ENCODE measurements around the gene LMCD1. TPM values are rescaled to one million over a fixed set of nuclear protein-coding genes. Genes with fewer than 3 reads are reported as not detected.

The LMCD1 gene
- total and polyA plus RNA-seq, 4 experiments from 2014 or later = 0.53 to 2.2 (median 1.3) TPM

GRCh38 chr3:8458238-8458661 lies 43.4 kb upstream of the LMCD1 start:
- Mint-ChIP-seq H3K9me3 (peaks cover 0 to 3% (median 0%) of the 10 kb centered on the region in 8 donors), H3K27me3 (peaks cover 2 to 5% of the 10 kb centered on the region in 2 donors), H3K4me1 (peaks cover 0 to 1% (median 0%) of the 10 kb centered on the region in 4 donors), H3K36me3 (no peaks in the 10 kb centered on the region), H3K27ac (no peak overlapping the region), H3K4me3 (no peak overlapping the region)
- H3K9me3 ChIP-seq (ENCODE audit: control insufficient read depth in 1 of 2, low read length in 2 of 2) = no peaks in the 10 kb centered on the region
- H3K36me3 ChIP-seq (ENCODE audit: insufficient read depth, low read length) = no peaks in the 10 kb centered on the region
- CTCF ChIA-PET (ENCODE audit: partially characterized antibody) = no interaction called here
- H3K27ac ChIP-seq (ENCODE audit: low read depth, low read length) = no peak overlapping the region
- no peak for DNase-seq
- POLR2A ChIA-PET (ENCODE audit: partially characterized antibody) = no interaction called here
- intact Hi-C loops (cut with micrococcal nuclease) = no loop called here
- no peak overlapping the region for H3K4me3 ChIP-seq (ENCODE audit: low read length in 2 of 2)
- no peaks in the 10 kb centered on the region for H3K27me3 ChIP-seq (ENCODE audit: insufficient read depth, low read length)
- no peaks in the 10 kb centered on the region for H3K4me1 ChIP-seq (ENCODE audit: insufficient read depth, low read length)

GRCh38 chr3:8458711-8459110 lies 42.9 kb upstream of the LMCD1 start:
- ChIA-PET CTCF (ENCODE audit: partially characterized antibody) (no interaction called here), POLR2A (ENCODE audit: partially characterized antibody) (no interaction called here)
- H3K4me3 Mint-ChIP-seq = no peak overlapping the region
- Histone ChIP-seq H3K4me1 (ENCODE audit: insufficient read depth, low read length) (no peaks in the 10 kb centered on the region), H3K27ac (ENCODE audit: low read depth, low read length) (no peak overlapping the region), H3K36me3 (ENCODE audit: insufficient read depth, low read length) (no peaks in the 10 kb centered on the region), H3K9me3 (ENCODE audit: control insufficient read depth in 1 of 2, low read length in 2 of 2) (no peaks in the 10 kb centered on the region), H3K4me3 (ENCODE audit: low read length in 2 of 2) (no peak overlapping the region), H3K27me3 (ENCODE audit: insufficient read depth, low read length) (no peaks in the 10 kb centered on the region)
- H3K27me3 Mint-ChIP-seq = peaks cover 3 to 5% of the 10 kb centered on the region in 2 donors
- H3K9me3 Mint-ChIP-seq = peaks cover 0 to 3% (median 0%) of the 10 kb centered on the region in 8 donors
- intact Hi-C loops (cut with micrococcal nuclease) = no loop called here
- no peak overlapping the region for H3K27ac Mint-ChIP-seq
- H3K4me1 Mint-ChIP-seq = peaks cover 0 to 1% (median 0%) of the 10 kb centered on the region in 4 donors
- H3K36me3 Mint-ChIP-seq = no peaks in the 10 kb centered on the region
- DNase-seq = no peak

- Mint-ChIP-seq H3K4me1 (no peaks in the 10 kb centered on the region), H3K9me3 (peaks cover 0 to 3% (median 0%) of the 10 kb centered on the region in 8 donors), H3K4me3 (no peak overlapping the region), H3K27me3 (peaks cover 3% of the 10 kb centered on the region in 2 donors), H3K36me3 (no peaks in the 10 kb centered on the region), H3K27ac (no peak overlapping the region)
- intact Hi-C loops (cut with micrococcal nuclease) = no loop called here
- Histone ChIP-seq H3K9me3 (ENCODE audit: control insufficient read depth in 1 of 2, low read length in 2 of 2) (no peaks in the 10 kb centered on the region), H3K4me3 (ENCODE audit: low read length in 2 of 2) (no peak overlapping the region), H3K36me3 (ENCODE audit: insufficient read depth, low read length) (no peaks in the 10 kb centered on the region), H3K27me3 (ENCODE audit: insufficient read depth, low read length) (no peaks in the 10 kb centered on the region), H3K27ac (ENCODE audit: low read depth, low read length) (no peak overlapping the region), H3K4me1 (ENCODE audit: insufficient read depth, low read length) (no peaks in the 10 kb centered on the region)
- no peak for DNase-seq
- CTCF ChIA-PET (ENCODE audit: partially characterized antibody) = no interaction called here
- POLR2A ChIA-PET (ENCODE audit: partially characterized antibody) = no interaction called here
These were observed 41.4 kb upstream of the LMCD1 start for GRCh38 chr3:8460050-8460708.

- no peaks in the 10 kb centered on the region for H3K9me3 ChIP-seq (ENCODE audit: control insufficient read depth in 1 of 2, low read length in 2 of 2)
- peaks cover 0 to 3% (median 0%) of the 10 kb centered on the region in 8 donors for H3K9me3 Mint-ChIP-seq
- ChIA-PET CTCF (ENCODE audit: partially characterized antibody) (no interaction called here), POLR2A (ENCODE audit: partially characterized antibody) (no interaction called here)
- intact Hi-C loops (cut with micrococcal nuclease) = no loop called here
- no peaks in the 10 kb centered on the region for H3K4me1 Mint-ChIP-seq
- H3K27ac Mint-ChIP-seq = no peak overlapping the region
- no peak for DNase-seq
- no peaks in the 10 kb centered on the region for H3K36me3 ChIP-seq (ENCODE audit: insufficient read depth, low read length)
- H3K4me1 ChIP-seq (ENCODE audit: insufficient read depth, low read length) = no peaks in the 10 kb centered on the region
- H3K27me3 ChIP-seq (ENCODE audit: insufficient read depth, low read length) = no peaks in the 10 kb centered on the region
- peaks cover 0 to 3% of the 10 kb centered on the region in 2 donors for H3K27me3 Mint-ChIP-seq
- no peak overlapping the region for H3K27ac ChIP-seq (ENCODE audit: low read depth, low read length)
- H3K4me3 Mint-ChIP-seq = no peak overlapping the region
- H3K36me3 Mint-ChIP-seq = no peaks in the 10 kb centered on the region
- no peak overlapping the region for H3K4me3 ChIP-seq (ENCODE audit: low read length in 2 of 2)
These were observed 40.7 kb upstream of the LMCD1 start for GRCh38 chr3:8460815-8461456.

- Mint-ChIP-seq H3K4me3 (no peak overlapping the region), H3K27ac (no peak overlapping the region), H3K36me3 (no peaks in the 10 kb centered on the region), H3K9me3 (peaks cover 0 to 4% (median 3%) of the 10 kb centered on the region in 8 donors), H3K4me1 (no peaks in the 10 kb centered on the region), H3K27me3 (peaks cover 7 to 8% of the 10 kb centered on the region in 2 donors)
- DNase-seq = no peak
- H3K36me3 ChIP-seq (ENCODE audit: insufficient read depth, low read length) = no peaks in the 10 kb centered on the region
- H3K27ac ChIP-seq (ENCODE audit: low read depth, low read length) = no peak overlapping the region
- H3K4me3 ChIP-seq (ENCODE audit: low read length in 2 of 2) = no peak overlapping the region
- POLR2A ChIA-PET (ENCODE audit: partially characterized antibody) = no interaction called here
- no peaks in the 10 kb centered on the region for H3K4me1 ChIP-seq (ENCODE audit: insufficient read depth, low read length)
- CTCF ChIA-PET (ENCODE audit: partially characterized antibody) = no interaction called here
- no peaks in the 10 kb centered on the region for H3K27me3 ChIP-seq (ENCODE audit: insufficient read depth, low read length)
- H3K9me3 ChIP-seq (ENCODE audit: control insufficient read depth in 1 of 2, low read length in 2 of 2) = no peaks in the 10 kb centered on the region
- intact Hi-C loops (cut with micrococcal nuclease) = no loop called here
These were observed 37.0 kb upstream of the LMCD1 start for GRCh38 chr3:8464668-8465067.

GRCh38 chr3:8466526-8466925 lies 35.1 kb upstream of the LMCD1 start:
- Mint-ChIP-seq H3K27ac (no peak overlapping the region), H3K9me3 (peaks cover 0 to 5% (median 3%) of the 10 kb centered on the region in 8 donors), H3K36me3 (no peaks in the 10 kb centered on the region), H3K27me3 (peaks cover 7 to 8% of the 10 kb centered on the region in 2 donors), H3K4me1 (no peaks in the 10 kb centered on the region), H3K4me3 (no peak overlapping the region)
- POLR2A ChIA-PET (ENCODE audit: partially characterized antibody) = no interaction called here
- no peaks in the 10 kb centered on the region for H3K27me3 ChIP-seq (ENCODE audit: insufficient read depth, low read length)
- intact Hi-C loops (cut with micrococcal nuclease) = no loop called here
- DNase-seq = no peak
- no peaks in the 10 kb centered on the region for H3K9me3 ChIP-seq (ENCODE audit: control insufficient read depth in 1 of 2, low read length in 2 of 2)
- no peak overlapping the region for H3K4me3 ChIP-seq (ENCODE audit: low read length in 2 of 2)
- H3K27ac ChIP-seq (ENCODE audit: low read depth, low read length) = no peak overlapping the region
- CTCF ChIA-PET (ENCODE audit: partially characterized antibody) = no interaction called here
- H3K36me3 ChIP-seq (ENCODE audit: insufficient read depth, low read length) = no peaks in the 10 kb centered on the region
- H3K4me1 ChIP-seq (ENCODE audit: insufficient read depth, low read length) = no peaks in the 10 kb centered on the region

- H3K4me1 ChIP-seq (ENCODE audit: insufficient read depth, low read length) = no peaks in the 10 kb centered on the region
- DNase-seq = no peak
- no peaks in the 10 kb centered on the region for H3K4me1 Mint-ChIP-seq
- intact Hi-C loops (cut with micrococcal nuclease) = no loop called here
- no peaks in the 10 kb centered on the region for H3K27me3 ChIP-seq (ENCODE audit: insufficient read depth, low read length)
- H3K27ac Mint-ChIP-seq = no peak overlapping the region
- no peaks in the 10 kb centered on the region for H3K36me3 Mint-ChIP-seq
- H3K9me3 ChIP-seq (ENCODE audit: control insufficient read depth in 1 of 2, low read length in 2 of 2) = no peaks in the 10 kb centered on the region
- no peak overlapping the region for H3K4me3 Mint-ChIP-seq
- no peaks in the 10 kb centered on the region for H3K36me3 ChIP-seq (ENCODE audit: insufficient read depth, low read length)
- ChIA-PET CTCF (ENCODE audit: partially characterized antibody) (no interaction called here), POLR2A (ENCODE audit: partially characterized antibody) (no interaction called here)
- H3K27me3 Mint-ChIP-seq = peaks cover 5 to 7% of the 10 kb centered on the region in 2 donors
- no peak overlapping the region for H3K4me3 ChIP-seq (ENCODE audit: low read length in 2 of 2)
- peaks cover 0 to 4% (median 1%) of the 10 kb centered on the region in 8 donors for H3K9me3 Mint-ChIP-seq
- H3K27ac ChIP-seq (ENCODE audit: low read depth, low read length) = no peak overlapping the region
These were observed 30.8 kb upstream of the LMCD1 start for GRCh38 chr3:8470801-8471200.

All from CD4-positive, alpha-beta memory T cell (primary cell).